Right lobe of liver (tissue), 6 donors: ENCODE measurements around the gene CSF1R. TPM values are rescaled to one million over a fixed set of nuclear protein-coding genes. Genes with fewer than 3 reads are reported as not detected.

Experiments used
- ATAC-seq, 4 donors: fragments of 200-7000 bp; cut with Tn5 transposase; one replicate each; pipeline ENCODE4 v1.9.1; 2020; ENCODE audit warnings: mild to moderate bottlenecking in 4 of 4, moderate library complexity in 4 of 4
- DNase-seq, 3 donors: peaks; one replicate each; pipeline ENCODE4 v3.0.0-alpha.2; 2020
- H3K27ac ChIP-seq, 3 donors: fragments of 200-600 bp; one replicate each; pipeline ENCODE4 v1.8.0; 2022
- H3K27me3 ChIP-seq, 2 donors: fragments of 200-600 bp; one replicate each; pipeline ENCODE4 v1.8.0; 2022
- H3K36me3 ChIP-seq, 4 donors: fragments of 200-600 bp; sonication (generic) in 1 of 4; one replicate each; pipeline versions ENCODE4 v1.5.1 to v1.8.0; 2017 to 2022; ENCODE audit warnings: control low read depth in 1 of 4
- H3K4me1 ChIP-seq, 4 donors: fragments of 200-600 bp; sonication (generic) in 1 of 4; one replicate each; pipeline versions ENCODE4 v1.5.1 to v1.8.0; 2017 to 2022; ENCODE audit warnings: control low read depth in 1 of 4
- H3K4me3 ChIP-seq, 3 donors: fragments of 200-600 bp; one replicate each; pipeline ENCODE4 v1.8.0; 2022
- H3K9me3 ChIP-seq, 4 donors: fragments of 200-600 bp; sonication (generic) in 1 of 4; one replicate each; pipeline versions ENCODE4 v1.5.1 to v1.8.0; 2017 to 2022; ENCODE audit warnings: control low read depth in 1 of 4
- CTCF ChIP-seq, 4 donors: fragments of 200-600 bp in 3 of 4; fragments of 450-650 bp in 1 of 4; IDR thresholded peaks; one replicate each; pipeline versions ENCODE4 v1.5.1 to v1.8.0; 2016 to 2022; ENCODE audit warnings: antibody characterized with exemption in 4 of 4, mild to moderate bottlenecking in 2 of 4
- POLR2A ChIP-seq: fragments of 450-650 bp; IDR thresholded peaks from one replicate; pipeline ENCODE4 v1.6.1; 2017; ENCODE audit warnings: antibody characterized with exemption, mild to moderate bottlenecking
- WGBS: methylation state at CpG from one replicate; pipeline ENCODE4 v1.1.6; 2018; ENCODE audit warnings: low coverage, low lambda C conversion rate; ENCODE audit not compliant: insufficient coverage; ENCODE audit errors: missing lambda C conversion rate; 5-methylcytosine and 5-hydroxymethylcytosine counted together
- intact Hi-C, 2 donors: fragments of 100-400 bp; cut with DNase I; formaldehyde crosslinking; loops; one replicate each; pipeline versions ENCODE4 v1.11.2 to v1.14.1; 2022
- total RNA-seq, 6 experiments: library from RNA; depleted of rRNA in 2 of 6; stranded (reverse); fragments of >200 nt in 2 of 6; fragmentation: NEBNext Ultra II Directional in 3 of 6; extraction: Animal tissue kit (Norgen Biotek cat#: 25700) in 3 of 6; gene quantifications; one replicate each; pipeline versions ENCODE4 v1.1.0 to v1.2.4, GENCODE V29; 2016 to 2023
- donor health status: DM: no; HTN: yes; CAD: no.
- donor health status: DM: no; HTN: no; CAD: no.
- donor health status: DM: no; HTN: no; CAD: no.
- donor health status: DM: no; HTN: yes; CAD: no.
- donor health status: DM: no; HTN: yes; CAD: no.

CSF1R gene
- total RNA-seq, 6 experiments from 2014 or later, result 13.0 to 45.1 (median 16.3) TPM

GRCh38 chr5:150112201-150113046 is 26.1 kb upstream of the CSF1R start:
- WGBS, result no CpG with 5 or more reads among the region's 6 CpGs
- TF ChIP-seq POLR2A, result no peak
- TF ChIP-seq CTCF (IDR thresholded peaks at IDR 0.05), result no peak
- ATAC-seq (peak in 3 of 4 donors; percentile 5 to 50 (median 10)), DNase-seq (peak in 1 of 3 donors; percentile 40)
- Histone ChIP-seq H3K27me3 (no peaks in the 10 kb centered on the region), H3K4me3 (no peak overlapping the region), H3K9me3 (no peaks in the 10 kb centered on the region), H3K27ac (no peak overlapping the region), H3K36me3 (no peaks in the 10 kb centered on the region), H3K4me1 (no peaks in the 10 kb centered on the region)
- intact Hi-C loops, result no loop called here

- no peaks in the 10 kb centered on the region for H3K4me1 ChIP-seq
- WGBS, result 60% methylated on average over 5 of the region's 8 CpGs
- H3K27ac ChIP-seq, result no peak overlapping the region
- H3K36me3 ChIP-seq, result no peaks in the 10 kb centered on the region
- ATAC-seq (no peak), DNase-seq (peak in 1 of 3 donors; percentile 40)
- H3K27me3 ChIP-seq, result no peaks in the 10 kb centered on the region
- intact Hi-C loops, result no loop called here
- TF ChIP-seq POLR2A (no peak), CTCF (IDR thresholded peaks at IDR 0.05) (no peak)
- H3K4me3 ChIP-seq, result no peak overlapping the region
- no peaks in the 10 kb centered on the region for H3K9me3 ChIP-seq
Measured at GRCh38 chr5:150111122-150111521, 24.8 kb upstream of the CSF1R start.

- WGBS, result 62% methylated on average over 4 of the region's 4 CpGs
Measured at GRCh38 chr5:150109921-150110320, 23.6 kb upstream of the CSF1R start.

GRCh38 chr5:150108711-150109514 is 22.6 kb upstream of the CSF1R start:
- H3K4me1 ChIP-seq, result no peaks in the 10 kb centered on the region
- TF ChIP-seq POLR2A (no peak), CTCF (IDR thresholded peaks at IDR 0.05) (no peak)
- H3K27ac ChIP-seq, result no peak overlapping the region
- no peaks in the 10 kb centered on the region for H3K27me3 ChIP-seq
- ATAC-seq (no peak), DNase-seq (peak in 1 of 3 donors; percentile 32)
- 81% methylated on average over 6 of the region's 11 CpGs for WGBS
- no peaks in the 10 kb centered on the region for H3K9me3 ChIP-seq
- H3K36me3 ChIP-seq, result no peaks in the 10 kb centered on the region
- intact Hi-C loops, result no loop called here
- no peak overlapping the region for H3K4me3 ChIP-seq

More at GRCh38 chr5:150109921-150110320, 23.6 kb upstream of the CSF1R start:
- no peak overlapping the region for H3K4me3 ChIP-seq
- no peaks in the 10 kb centered on the region for H3K36me3 ChIP-seq
- TF ChIP-seq POLR2A (no peak), CTCF (IDR thresholded peaks at IDR 0.05) (no peak)
- intact Hi-C loops, result no loop called here
- no peak for ATAC-seq
- DNase-seq, result no peak
- H3K27me3 ChIP-seq, result no peaks in the 10 kb centered on the region
- H3K27ac ChIP-seq, result no peak overlapping the region
- H3K9me3 ChIP-seq, result no peaks in the 10 kb centered on the region
- H3K4me1 ChIP-seq, result no peaks in the 10 kb centered on the region
